Astrocyte of the cerebellum (primary cell): ENCODE results near the gene ID2.

Source experiments
- DNase-seq: peaks from one replicate; pipeline ENCODE4 v3.0.0-alpha.2; 2011; ENCODE audit warnings: low read depth
- H3K4me3 ChIP-seq: 2 replicates; pipeline ENCODE4 v1.5.1; 2011; ENCODE audit warnings: mild to moderate bottlenecking, low read depth, low read length, moderate library complexity
- in situ Hi-C: cut with HindIII; loops from 2 replicates; pipeline ENCODE4 v1.10.0; 2017; ENCODE audit warnings: low sequenced_read_pairs
- TF ChIP-seq, protein P1 (sequence below): IDR thresholded peaks from 2 replicates; pipeline ENCODE4 v1.5.1; 2012; ENCODE audit warnings: low read length, low read depth, moderate library complexity, mild to moderate bottlenecking; ENCODE audit errors: missing control alignments

ID2 gene

DNA sequence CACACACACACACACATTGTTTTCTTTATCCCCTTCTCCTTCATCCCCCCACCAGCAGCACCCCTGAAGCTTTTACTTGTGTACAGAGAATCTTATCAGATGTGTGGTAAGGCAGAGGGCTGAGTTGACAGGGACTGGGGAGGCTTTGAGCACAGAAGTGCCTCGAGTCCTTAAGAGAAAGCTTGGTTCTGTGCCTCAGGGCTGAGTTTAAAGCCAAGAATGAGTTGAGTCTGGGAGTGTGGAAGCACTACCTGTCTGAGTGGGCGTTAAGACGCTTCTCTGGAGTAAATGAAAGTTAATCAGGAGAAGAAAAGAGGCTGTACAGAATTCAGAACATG lies 2.7 kb downstream of the ID2 start:
- DNase-seq = no peak
- in situ Hi-C loops = loop anchor here (5.0 to 10.0 kb wide), 2 partner anchors 1270 to 1472 kb away; no protein-coding TSS in a partner anchor
- H3K4me3 ChIP-seq = peak overlapping the region; percentile 76
- TF ChIP-seq, protein P1, sequence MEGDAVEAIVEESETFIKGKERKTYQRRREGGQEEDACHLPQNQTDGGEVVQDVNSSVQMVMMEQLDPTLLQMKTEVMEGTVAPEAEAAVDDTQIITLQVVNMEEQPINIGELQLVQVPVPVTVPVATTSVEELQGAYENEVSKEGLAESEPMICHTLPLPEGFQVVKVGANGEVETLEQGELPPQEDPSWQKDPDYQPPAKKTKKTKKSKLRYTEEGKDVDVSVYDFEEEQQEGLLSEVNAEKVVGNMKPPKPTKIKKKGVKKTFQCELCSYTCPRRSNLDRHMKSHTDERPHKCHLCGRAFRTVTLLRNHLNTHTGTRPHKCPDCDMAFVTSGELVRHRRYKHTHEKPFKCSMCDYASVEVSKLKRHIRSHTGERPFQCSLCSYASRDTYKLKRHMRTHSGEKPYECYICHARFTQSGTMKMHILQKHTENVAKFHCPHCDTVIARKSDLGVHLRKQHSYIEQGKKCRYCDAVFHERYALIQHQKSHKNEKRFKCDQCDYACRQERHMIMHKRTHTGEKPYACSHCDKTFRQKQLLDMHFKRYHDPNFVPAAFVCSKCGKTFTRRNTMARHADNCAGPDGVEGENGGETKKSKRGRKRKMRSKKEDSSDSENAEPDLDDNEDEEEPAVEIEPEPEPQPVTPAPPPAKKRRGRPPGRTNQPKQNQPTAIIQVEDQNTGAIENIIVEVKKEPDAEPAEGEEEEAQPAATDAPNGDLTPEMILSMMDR = no peak

DNA sequence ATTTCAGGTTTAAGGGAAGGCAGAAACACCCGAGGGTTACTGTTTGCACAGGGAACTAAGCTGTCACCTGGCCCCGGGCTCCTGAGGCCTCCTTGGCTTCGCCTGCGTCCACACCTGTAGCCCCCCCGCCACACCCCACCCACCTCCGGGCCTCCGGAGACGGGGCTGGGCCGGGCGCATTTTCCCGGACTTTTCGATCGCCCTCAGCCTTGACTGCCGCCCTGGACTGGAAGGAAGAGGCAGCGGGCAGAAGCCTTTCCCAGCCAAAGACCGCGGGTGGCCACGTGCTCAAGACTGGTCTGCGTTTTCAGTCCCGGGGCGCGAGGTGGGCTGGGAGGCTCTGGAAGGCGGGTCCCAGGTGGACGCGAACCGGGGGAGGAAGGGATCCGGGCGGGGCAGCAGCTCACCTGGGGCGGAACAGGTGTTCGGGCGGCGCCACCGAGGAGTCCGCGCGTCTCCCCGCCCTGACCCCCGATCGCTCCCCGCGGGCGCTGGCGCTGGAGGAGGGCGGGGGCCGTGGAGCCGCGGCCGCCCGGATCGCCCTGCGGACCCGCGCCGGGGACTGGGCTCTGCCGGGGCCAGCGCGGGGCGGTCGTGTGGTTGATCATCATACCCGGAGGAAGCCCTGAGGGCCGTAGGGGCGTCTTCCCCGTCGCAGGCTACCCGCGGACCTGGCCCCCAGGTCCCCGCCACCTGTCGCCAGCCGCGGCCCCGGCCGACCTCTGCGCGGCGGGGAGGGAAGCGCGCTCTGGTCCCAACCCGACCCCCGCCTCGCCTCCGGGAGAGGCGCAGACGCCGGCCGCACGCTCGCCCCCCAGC lies 3.2 kb downstream of the ID2 start:
- TF ChIP-seq, protein P1 = no peak
- in situ Hi-C loops = loop anchor here (5.0 to 10.0 kb wide), 2 partner anchors 1270 to 1473 kb away; no protein-coding TSS in a partner anchor
- no peak for DNase-seq
- peak overlapping the region; percentile 76 for H3K4me3 ChIP-seq

DNA sequence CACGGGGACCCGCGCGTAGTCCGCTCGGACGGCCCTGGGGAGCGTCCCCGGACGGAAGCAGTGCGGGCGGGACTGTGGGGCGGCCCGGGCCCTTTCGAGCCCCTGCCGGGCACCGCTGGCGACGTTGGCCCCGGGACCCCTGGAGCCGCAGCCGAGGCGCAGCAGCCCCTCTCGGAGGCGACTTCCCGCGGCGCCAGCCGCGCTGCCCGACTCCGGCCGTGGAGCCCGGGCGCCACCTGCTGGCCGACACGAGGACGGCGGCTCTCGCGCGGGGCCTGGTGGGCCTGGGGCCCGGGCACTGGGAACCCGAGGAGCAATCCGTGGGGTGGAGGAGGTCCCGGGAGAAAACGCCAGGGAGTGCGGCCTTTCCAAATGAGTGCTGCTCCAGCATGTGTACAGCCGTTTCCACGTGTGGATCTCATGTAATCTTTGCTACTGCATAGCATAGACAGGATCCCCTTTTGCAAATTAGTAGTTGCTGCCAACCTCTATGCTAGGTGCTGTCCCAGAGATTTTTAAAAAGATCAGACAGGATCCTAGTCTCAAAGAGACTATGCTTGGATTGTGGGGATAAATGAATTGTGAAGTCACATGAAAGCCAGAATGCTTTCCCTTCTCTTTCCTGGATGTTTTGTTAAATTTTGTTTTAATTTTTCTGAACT lies 4.0 kb downstream of the ID2 start:
- DNase-seq = no peak
- TF ChIP-seq, protein P1 = peak; percentile 79
- H3K4me3 ChIP-seq = peak overlapping the region; percentile 76
- in situ Hi-C loops = loop anchor here (10.0 kb wide), 1 partner anchor 1271 kb away; no protein-coding TSS in a partner anchor

DNA sequence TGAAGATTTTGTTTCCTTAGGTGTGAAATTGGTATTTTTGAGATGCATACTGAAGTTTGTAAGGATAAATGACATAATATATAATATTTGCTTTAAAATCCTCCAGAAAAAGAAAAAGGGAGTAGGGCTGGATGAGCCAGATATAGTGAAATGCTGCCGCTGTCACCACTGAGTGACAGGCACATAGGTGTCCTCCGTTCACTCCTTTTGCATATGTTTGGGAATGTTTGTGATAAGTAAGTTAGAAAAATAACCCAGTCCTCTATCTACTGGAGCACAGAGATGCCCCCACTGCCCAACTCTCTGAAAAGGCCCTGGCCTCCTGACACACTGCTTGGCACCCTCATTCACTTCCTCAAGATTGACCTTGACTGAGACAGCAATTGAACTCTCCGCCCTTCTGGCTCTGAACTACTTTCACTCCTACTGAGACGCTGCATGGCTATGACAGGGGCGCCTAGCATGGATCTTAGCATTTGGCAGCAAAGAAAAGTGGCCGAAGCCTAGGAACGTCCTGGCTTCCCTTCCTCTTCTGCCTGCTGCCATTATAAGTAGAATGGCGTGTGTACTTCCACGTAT lies 10.1 kb downstream of the ID2 start:
- TF ChIP-seq, protein P1 = no peak
- no peak overlapping the region for H3K4me3 ChIP-seq
- no peak for DNase-seq
- in situ Hi-C loops = no loop called here

DNA sequence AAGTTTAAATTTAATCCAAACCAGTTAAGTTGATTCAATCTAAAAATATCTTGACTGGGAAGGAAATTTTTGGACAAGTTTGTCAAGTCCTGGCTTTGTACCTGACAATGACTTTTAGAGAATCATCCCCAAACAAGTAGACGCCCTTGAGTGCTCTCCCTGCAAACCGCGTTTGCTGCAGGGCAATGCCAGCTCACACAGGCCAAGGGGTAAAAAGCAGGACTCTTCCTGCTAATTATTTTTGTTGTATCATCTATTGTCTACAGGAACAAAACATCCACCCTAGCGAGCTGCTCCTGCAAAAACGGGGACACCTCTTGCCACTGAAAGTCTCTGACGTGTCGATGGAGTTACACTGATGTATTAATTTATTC lies 10.9 kb downstream of the ID2 start:
- TF ChIP-seq, protein P1 = no peak
- in situ Hi-C loops = no loop called here
- DNase-seq = no peak
- no peak overlapping the region for H3K4me3 ChIP-seq

DNA sequence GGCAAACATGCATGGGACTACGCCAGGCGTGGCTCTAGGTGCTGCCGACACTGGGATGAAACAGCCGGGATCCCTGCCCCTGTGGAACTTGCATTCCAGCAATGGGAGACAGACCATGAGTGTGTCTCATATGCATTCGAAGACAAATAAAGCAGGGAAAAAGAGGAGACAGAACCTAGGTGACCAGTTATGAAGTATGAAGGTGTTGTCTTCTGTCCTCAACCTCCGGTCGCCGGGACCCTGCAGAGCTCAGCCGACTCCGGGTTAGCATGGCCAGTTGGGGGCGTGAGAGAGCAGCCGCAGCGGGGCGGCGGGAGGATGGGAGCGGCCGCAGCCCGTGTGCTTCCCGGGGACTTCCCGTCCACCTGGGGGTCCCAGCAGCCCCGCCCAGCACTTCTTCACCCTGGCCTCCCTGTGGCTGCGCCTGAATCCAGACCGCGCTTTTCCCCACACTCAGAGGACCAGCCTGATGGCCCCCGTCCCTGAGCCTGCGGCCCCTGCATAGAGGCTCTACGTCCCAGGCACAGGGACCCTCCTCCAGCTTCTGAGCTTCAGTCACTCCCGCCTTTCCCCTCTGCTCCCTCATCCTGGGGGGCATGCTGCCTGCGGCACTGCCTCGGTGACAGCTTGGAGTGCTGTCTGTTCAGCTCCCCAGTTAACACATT lies 11.4 kb downstream of the ID2 start:
- in situ Hi-C loops = no loop called here
- TF ChIP-seq, protein P1 = peak; percentile 53
- H3K4me3 ChIP-seq = peak overlapping the region; percentile 6
- no peak for DNase-seq
